Esophagus mucosa (tissue), 1 donor: ENCODE measurements around the gene BRF1. TPM values are rescaled to one million over a fixed set of nuclear protein-coding genes. Genes with fewer than 3 reads are reported as not detected.
A peak's percentile ranks its signal among the peaks of the same experiment; 100 is the strongest.

Experiments
- ATAC-seq: fragments of 200-7000 bp; cut with Tn5 transposase; one replicate; pipeline ENCODE4 v1.9.1; 2020
- total RNA-seq: library from RNA; stranded (reverse); gene quantifications from one replicate; pipeline ENCODE4 v1.2.4, GENCODE V29; 2023
- donor health status: DM: yes; HTN: yes; CAD: no.

BRF1 gene
- total RNA-seq, 1 donor from 2014 or later, result 11.7 TPM

DNA sequence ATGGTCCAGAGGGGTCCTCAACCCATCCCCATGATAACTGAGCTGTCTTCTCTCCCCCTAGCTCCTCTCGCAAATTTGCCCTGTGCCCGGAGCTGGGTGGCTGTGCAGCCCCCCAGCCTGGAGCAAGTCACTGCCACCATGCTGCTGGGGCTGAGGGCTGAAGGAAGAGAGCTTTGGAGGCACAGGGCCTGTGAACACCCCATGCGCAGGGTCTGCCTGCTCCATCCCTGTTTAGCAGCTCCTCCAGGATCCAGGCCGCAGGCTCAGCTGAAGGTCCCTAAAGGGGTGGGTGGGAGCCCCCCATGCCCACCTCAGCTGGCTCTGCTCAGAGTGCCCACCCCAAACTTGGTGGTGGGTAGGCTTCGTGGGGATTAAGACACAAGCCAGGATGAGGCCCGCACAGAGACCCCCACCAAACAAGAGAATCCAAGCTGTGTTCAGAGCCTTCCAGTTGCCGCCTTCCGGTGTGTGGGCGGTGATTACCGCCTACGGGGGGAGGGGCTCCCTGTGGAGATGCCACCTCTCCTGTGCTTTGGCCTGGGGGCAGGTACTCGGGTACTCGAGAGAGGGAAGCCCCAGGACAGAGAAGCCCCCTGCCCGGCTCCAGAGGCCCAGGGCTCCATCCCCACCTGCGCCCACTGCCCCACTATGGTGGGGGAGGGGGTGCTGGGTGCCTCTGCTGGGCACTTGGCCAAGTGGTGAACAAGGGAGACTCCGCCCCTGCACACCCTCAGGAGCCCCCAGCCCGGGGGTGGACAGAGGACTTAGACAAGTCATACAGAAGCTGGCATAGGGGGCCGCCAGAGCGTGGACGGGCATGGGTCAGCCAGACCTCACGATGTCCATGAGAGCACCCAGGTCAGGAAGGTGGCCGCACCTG is 130.8 kb downstream of the BRF1 start:
- ATAC-seq, result no peak

DNA sequence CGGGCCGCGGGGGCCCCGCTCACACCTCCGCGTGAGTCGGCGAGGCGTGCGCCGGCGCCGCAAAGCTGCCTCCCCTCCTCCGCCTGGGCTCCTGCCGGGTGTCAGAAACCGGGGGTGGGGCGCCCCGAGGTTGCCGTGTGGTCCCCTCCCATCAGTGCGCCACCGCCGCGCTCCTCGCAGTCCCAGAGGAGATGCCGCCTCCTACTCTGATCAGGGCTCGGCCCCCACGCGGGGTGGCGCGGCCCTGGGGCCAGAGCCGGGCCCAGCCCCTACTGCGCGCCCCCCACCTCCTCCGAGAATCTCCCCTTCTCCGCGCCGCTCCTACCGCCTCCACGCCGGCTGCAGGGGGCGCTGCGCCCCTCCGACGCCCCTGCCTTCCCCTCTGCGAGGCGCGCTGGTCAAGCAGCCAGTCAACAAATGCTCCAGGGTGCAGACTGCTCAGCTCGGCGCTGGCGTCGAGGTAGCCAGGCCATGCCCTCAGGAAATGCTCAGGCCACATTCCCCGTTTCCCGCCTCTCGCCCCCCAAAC is 131.8 kb downstream of the BRF1 start:
- no peak for ATAC-seq

DNA sequence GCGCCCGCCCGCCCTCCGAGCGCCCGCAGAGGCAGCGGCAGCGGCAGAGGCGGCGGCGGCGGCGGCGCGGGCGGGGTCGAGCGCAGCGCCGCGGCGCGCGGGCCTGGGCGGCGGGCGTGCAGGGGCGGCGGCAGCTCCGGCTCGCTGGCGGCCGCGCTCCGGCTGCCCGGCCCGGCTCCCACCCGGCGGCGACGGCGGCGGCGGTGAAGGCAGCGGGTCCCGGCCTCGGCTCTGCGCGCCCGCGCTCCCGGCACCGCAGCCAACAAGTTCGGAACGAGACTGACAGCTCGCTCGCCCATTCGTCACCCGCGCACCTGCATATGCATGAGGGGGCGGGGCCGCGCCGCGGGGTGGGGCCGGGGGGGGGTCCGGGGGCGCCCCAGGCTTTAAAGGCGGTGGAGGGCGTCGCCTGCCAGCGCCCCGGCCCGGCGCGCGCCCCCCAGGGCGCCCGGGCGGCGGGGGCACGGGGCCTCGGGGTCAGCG is 132.3 kb downstream of the BRF1 start, which contains the start of gene JAG2:
JAG2 (minus strand) TSS at position 281 of the 483 bp plus-strand sequence. CDS start 356 bp downstream, outside the sequence.
- no peak for ATAC-seq

DNA sequence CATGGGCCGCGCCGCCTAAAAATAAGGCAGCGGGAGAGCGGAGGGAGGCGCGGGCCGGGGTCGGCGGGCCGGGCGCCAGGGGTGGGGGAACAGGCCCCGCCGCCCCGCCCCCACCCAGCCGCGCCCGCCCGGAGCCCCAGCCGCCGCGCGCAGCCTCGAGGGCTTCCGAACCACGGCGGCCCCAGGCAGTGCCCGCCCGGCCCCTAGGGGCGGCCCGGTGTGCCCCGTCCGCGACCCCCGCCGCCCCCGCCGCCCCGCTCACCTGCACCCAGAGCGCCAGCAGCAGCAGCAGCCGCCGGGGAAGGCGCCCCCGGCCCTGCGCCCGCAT is 132.7 kb downstream of the BRF1 start:
- ATAC-seq, result no peak

DNA sequence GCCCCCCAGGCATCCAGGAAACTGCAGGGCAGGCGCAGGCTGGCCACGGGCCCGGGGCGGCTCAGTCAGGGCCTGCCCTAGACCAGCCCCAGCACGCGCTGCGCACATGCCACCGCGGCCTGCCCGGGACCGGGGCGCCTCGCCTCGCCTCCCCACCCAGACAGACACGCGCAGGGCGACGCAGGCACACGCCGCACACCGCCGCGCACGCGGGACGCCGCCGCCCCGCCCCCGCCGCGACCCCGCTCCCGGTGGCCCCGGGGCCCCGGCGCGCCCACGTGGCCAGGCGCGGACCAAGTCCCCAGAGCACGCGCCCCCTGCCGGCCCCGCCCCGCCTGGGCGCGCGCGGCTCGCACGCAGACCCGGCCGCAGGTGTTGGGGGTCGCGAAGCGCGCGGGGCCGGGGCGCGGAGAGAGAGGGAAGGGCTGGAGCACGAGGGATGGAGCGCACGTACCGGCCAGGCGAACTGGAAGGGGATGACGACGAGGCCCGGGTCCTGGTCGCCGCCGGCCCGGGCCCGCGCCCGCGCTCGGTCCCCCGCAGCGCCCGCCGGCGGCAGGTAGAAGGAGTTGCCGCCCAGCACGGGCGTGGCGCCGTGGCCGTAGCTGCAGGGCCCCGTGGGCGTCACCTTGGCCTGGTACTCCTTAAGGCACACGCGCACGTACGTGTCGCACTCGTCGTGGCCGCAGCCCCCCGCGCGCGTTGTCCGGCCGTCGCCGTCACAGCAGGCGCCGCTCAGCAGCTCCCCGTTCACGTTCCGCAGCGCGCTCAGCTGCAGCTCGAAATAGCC is 133.3 kb downstream of the BRF1 start:
- ATAC-seq, result peak; percentile 61

DNA sequence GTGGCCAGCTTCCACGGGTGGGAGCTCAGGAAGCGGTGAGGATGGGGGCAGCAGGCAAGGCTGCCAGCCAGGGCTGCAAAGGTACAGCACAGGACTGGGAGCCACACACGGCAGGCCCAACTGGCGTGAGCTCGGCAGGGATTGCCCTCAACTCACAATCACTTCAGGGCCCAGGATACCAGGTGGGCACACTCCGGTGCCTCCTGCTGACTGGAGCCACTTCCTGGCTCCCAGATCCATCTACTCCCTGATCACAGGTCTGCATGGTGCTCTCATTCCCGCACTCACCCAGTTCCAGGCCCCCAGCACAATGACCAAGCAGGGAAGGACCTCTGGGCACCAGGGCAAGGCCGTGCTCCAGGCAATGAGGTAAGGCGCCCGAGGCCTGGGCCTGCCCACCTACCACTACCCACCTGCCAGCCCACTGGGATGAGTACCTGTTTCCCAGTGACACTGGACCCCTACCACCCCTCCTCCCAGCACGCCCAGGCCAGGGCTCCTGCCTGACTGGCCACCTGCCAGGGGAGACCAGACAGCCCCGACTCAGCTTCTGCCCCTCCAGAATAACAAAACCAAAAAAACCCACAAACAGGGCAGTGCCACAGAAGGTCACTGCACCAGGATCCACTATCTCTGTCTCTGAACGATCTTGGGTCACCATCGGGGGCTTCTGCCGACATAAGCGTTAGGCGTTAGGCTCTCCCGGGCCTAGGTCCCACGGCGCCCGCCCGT is 134.1 kb downstream of the BRF1 start:
- ATAC-seq, result no peak

DNA sequence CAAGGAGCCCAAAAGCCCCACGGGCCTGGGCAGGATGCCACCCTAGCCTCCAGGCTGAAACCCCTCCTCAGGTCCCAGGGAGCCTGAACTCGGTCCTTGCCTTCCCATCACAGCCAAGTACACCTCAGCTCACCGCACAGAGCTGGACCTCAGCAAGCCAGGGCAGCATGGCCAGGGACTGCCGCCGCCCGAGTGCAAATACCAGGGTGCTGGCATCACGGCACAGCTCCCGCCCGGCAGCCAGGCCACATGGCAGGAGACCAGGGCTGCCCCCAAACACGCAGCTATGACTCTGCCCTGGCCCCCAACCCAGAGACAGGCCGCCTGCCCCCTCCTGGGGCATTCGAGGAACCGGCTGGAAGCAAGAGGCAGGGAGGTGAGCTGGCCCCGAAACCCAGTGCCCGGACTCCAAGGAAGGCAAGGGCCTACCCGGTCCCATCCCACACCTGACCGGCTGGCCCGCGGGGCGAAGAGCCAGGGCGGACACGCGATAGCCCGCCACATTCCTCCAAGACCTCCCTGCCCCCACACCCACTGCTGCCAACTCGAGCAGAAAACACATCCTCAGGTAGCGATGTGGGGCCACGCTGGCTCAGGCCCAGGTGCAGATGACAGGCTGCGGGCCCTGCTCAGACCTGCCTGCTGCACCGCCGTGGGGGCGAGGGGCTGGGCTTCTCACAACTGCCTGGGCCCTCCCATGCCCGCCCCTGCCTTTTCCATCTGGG is 134.9 kb downstream of the BRF1 start:
- peak; percentile 11 for ATAC-seq

DNA sequence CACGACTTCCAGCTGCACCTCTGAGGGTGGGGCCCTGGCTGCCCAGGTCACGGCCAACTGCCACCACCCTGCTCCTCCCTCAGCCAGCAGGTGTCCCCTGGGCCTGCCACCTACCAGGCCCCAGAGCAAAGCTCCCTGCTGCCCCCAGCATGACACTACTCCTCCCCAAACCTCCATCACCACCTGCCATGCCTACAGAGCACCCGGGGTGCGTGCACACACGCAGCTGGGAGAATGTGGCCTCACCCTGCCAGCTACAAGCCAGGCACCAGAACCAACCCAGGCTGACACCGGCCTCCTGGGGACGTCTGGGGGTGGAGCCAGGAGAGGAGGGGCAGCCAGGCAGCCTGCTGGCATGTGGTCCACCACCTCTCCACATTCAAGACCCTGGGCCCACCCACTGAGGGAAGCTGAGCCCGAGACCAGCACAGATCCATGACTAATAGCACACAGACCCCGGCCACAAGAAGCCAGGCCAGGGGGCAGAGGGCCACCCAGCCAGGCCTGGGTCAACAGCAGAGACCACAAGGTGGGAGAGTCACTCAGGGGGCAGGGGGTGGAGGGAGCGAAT is 135.6 kb downstream of the BRF1 start:
- ATAC-seq, result peak; percentile 7

DNA sequence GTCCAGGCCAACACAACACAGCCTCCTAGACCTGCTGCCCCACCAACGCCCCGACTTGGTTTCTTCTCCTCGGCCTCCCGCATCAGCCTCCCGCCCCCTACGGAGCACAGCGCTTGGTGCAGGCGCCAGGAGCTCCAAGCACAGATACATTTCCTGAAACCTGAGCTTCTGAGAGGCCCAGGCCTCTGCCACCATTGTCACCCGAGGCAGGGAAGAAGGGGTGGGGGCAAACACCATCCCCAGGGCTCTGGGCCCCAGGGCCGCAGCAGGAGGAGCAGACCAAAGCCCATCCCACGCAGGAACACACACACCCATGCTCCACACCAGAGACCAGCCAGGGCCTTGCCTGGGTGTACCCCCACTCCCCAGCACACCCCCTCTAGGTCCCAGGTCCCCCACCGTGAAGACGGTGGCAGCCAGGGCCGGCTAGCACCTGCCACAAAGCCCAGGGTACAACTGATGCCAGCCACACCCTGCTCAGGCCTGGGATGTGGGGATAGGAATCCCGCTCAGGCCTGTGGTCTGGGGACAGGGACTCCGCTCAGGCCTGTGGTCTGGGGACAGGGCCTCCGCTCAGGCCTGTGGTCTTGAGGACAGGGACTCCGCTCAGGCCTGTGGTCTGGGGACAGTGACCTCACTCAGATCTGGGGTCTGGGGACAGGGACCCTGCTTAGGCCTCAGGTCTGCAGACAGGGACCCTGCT is 137.6 kb downstream of the BRF1 start:
- no peak for ATAC-seq

DNA sequence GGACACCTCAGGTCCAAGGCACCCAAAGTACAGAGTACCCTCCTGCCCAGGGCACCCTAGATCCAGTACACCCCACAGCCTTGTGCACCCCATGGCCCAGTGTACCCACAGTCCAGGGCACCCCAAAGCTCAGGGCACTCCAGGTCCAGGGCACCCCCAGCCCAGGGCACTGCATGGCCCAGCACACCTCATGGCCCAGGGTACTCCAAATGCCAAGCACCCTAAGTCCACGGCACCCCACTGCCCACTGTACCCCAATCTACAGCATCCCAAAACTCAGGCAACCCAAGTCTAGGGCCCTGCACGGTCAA is 138.2 kb downstream of the BRF1 start:
- no peak for ATAC-seq

DNA sequence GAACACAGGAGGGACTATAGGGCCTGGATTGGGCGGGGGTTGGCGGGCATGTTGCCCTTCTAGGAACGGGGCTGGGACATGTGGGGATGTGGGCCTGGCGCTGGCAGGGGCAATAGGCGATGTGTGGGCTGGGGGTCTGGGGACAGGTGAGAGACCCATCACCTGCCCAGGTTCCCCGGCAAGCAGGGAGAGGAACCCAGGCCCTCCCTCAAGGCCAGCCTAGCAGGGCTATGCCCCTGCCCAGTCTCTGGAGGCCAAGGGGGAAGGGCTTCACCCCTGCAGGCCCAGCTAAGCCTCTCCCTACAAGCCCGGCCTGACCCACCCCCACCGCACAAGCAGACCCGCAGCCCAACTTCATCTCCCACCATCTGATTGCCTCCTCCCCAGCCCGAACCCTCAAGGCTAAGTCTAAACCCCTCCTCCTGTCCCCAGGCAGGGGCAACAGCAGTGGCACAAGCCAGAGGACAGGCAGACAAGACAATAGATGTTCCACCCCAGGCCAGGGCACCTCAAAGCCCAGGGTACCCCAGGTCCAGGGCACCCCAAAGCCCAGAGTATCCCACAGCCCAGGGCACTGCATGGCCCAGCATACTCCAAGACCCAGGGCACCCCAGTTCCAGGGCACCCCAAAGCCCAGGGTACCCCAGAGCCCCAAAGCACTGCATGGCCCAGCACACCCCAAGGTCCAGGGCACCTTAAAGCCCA is 138.7 kb downstream of the BRF1 start:
- peak; percentile 56 for ATAC-seq

DNA sequence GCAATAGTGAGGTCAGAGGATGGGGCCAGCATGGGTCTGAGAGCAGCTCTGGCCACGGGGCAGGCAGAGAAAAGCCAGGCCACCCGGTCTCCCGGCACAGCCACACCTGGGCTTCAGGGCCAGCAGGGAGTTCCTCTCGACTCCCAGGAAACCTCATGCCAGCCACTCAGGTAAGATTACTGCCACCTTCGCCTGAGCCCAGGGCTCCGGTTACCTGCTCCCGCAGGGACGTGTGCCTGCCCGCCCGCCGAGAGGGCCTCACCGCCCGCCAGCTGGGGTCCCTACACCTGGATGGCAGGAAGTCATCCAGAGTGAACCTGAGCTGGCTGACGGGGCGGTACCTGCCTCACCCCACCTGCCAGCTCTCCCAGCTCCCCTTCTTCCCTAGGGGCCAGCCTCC is 139.5 kb downstream of the BRF1 start:
- no peak for ATAC-seq

DNA sequence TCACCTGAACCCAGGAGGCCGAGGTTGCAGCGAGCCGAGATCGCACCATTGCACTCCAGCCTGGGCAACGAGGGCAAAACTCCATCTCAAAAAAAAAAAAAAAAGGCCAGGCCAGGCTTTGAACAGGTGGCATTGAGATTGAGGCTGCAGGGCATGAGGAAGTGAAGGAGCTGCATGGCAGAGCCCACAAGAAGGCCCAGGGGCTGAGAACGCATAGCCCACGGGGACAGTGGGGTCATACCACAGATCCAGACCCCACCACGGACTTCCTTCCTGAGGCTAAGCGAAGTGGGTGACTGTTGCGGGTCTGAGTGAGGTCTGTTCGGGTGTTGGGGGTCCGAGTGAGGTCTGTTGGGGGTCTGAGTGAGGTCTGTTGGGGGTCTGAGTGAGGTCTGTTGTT is 140.0 kb downstream of the BRF1 start:
- no peak for ATAC-seq

DNA sequence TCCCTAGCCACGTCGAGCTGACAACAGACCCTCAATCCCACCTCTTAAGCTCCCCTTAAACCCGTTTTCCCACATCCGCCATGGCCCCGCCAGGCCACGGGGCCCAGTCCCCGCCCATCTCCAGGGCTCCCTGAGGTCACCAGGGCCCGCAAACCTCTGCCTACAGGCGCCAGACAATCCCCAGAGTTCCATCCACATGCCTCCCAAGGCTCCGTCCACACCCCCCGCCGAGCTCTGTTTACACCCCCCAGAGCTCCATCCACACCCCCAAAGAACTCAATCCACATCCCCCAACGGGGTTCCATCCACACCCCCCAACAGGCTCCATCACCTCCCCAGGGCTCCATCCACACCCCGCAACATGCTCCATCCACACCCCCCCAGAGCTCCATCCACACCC is 141.5 kb downstream of the BRF1 start:
- ATAC-seq, result no peak

Other genes with a start within 250 kb of the BRF1 start
- 0.36 TPM for gene GPR132, start 235.6 kb downstream of the BRF1 start, total RNA-seq
- gene JAG2, start 132.2 kb downstream of the BRF1 start, total RNA-seq, result 18.9 TPM
- gene NUDT14, start 119.7 kb downstream of the BRF1 start, total RNA-seq, result 14.7 TPM
- 34.4 TPM for gene BTBD6, start 52.5 kb downstream of the BRF1 start, total RNA-seq
- 24.9 TPM for gene PACS2, start 13.7 kb upstream of the BRF1 start, total RNA-seq
- gene TEX22, start 97.5 kb upstream of the BRF1 start, total RNA-seq, result 2.0 TPM
- gene MTA1, start 118.8 kb upstream of the BRF1 start, total RNA-seq, result 30.9 TPM
- 51.5 TPM for gene CRIP2, start 173.8 kb upstream of the BRF1 start, total RNA-seq
- 42.6 TPM for gene CRIP1, start 185.9 kb upstream of the BRF1 start, total RNA-seq
- 8.9 TPM for gene TEDC1, start 190.2 kb upstream of the BRF1 start, total RNA-seq
- 0.48 TPM for gene TMEM121, start 225.6 kb upstream of the BRF1 start, total RNA-seq